ENCODE results near the gene CAVIN1. TPM values are rescaled to one million over a fixed set of nuclear protein-coding genes. Genes with fewer than 3 reads are reported as not detected.
A peak's percentile ranks its signal among the peaks of the same experiment; 100 is the strongest.

Gene CAVIN1
- total and polyA plus RNA-seq, 3 experiments from 2014 or later, result 0.18 to 0.22 TPM; not detected in 1

DNA sequence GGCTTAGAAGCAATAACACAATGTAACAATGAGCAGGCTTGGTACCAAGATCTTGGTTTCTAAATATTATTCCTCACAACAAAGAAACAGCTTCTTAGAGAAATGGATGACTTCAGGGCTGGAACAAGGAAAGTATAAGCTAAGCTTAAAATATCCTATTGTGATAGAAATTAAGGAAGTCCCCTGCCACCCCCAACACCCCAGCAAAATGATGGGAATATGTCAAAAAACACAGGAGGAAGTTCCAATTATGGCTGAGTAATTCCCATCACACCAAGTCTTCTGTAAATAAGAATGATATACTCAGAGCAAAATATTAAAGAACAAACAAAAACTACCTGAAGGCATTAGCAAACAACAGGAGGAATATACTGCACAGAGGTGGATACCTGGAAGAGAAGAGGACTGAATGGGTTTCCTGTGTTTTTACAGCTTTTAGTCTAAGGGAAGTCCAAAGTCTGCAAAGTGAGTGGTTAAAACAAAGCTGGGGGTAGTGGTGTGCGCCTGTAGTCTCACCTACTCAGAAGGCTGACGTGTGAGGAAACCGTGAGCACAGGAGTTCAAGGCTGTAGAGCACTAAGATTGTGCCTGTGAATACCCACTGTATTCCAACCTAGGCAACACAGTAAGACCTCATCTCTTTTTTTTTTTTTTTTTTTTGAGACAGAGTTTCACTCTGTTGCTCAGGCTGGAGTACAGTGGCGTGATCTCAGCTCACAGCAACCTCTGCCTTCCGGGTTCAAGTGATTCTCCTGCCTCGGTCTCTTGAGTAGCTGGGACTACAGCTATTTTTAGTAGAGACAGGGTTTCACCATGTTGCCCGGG is 18.5 kb upstream of the CAVIN1 start:
- ChIA-PET CTCF (interaction anchor here (0.9 to 1.7 kb wide), 5 partner anchors 10 to 86 kb away, joined by 3 to 5 read pairs (median 4); no protein-coding TSS in a partner anchor), POLR2A (interaction anchor here (0.7 kb wide), 1 partner anchor 125 kb away, joined by 3 read pairs; the partner anchor contains the start of gene MLX)
- Mint-ChIP-seq H3K4me3 (peak overlapping the region in 5 of 7 donors; percentile 6 to 65 (median 13)), H3K27ac (peak overlapping the region in 2 of 8 donors; percentile 4 to 64), H3K9me3 (no peaks in the 10 kb centered on the region), H3K27me3 (peaks cover 15 to 16% of the 10 kb centered on the region in 2 donors), H3K36me3 (no peaks in the 10 kb centered on the region), H3K4me1 (peaks cover 10 to 14% (median 10%) of the 10 kb centered on the region in 3 donors)
- peak in 1 of 5 donors; percentile 30 for DNase-seq
- Histone ChIP-seq H3K27ac (ENCODE audit: low read depth, low read length) (no peak overlapping the region), H3K27me3 (ENCODE audit: insufficient read depth, low read length, poor library complexity, severe bottlenecking) (no peaks in the 10 kb centered on the region), H3K9me3 (ENCODE audit: low read length) (no peaks in the 10 kb centered on the region), H3K4me1 (ENCODE audit: insufficient read depth, low read length) (no peaks in the 10 kb centered on the region), H3K4me3 (ENCODE audit: low read length) (no peak overlapping the region), H3K36me3 (ENCODE audit: insufficient read depth, low read length) (no peaks in the 10 kb centered on the region)

GRCh38 chr17:42438600-42439567 is 15.8 kb upstream of the CAVIN1 start:
- Mint-ChIP-seq H3K36me3 (no peaks in the 10 kb centered on the region), H3K4me1 (peaks cover 10 to 12% (median 10%) of the 10 kb centered on the region in 3 donors), H3K4me3 (no peak overlapping the region), H3K9me3 (no peaks in the 10 kb centered on the region), H3K27me3 (peaks cover 9 to 15% of the 10 kb centered on the region in 2 donors), H3K27ac (no peak overlapping the region)
- no peaks in the 10 kb centered on the region for H3K9me3 ChIP-seq (ENCODE audit: low read length)
- POLR2A ChIA-PET, result no interaction called here
- H3K27ac ChIP-seq (ENCODE audit: low read depth, low read length), result no peak overlapping the region
- no peaks in the 10 kb centered on the region for H3K36me3 ChIP-seq (ENCODE audit: insufficient read depth, low read length)
- DNase-seq, result peak in 2 of 5 donors; percentile 24 to 31
- no peaks in the 10 kb centered on the region for H3K4me1 ChIP-seq (ENCODE audit: insufficient read depth, low read length)
- no peak overlapping the region for H3K4me3 ChIP-seq (ENCODE audit: low read length)
- H3K27me3 ChIP-seq (ENCODE audit: insufficient read depth, low read length, poor library complexity, severe bottlenecking), result no peaks in the 10 kb centered on the region
- CTCF ChIA-PET, result interaction anchor here (0.9 to 2.2 kb wide), 2 partner anchors 10 to 48 kb away, joined by 4 to 6 read pairs; no protein-coding TSS in a partner anchor

DNA sequence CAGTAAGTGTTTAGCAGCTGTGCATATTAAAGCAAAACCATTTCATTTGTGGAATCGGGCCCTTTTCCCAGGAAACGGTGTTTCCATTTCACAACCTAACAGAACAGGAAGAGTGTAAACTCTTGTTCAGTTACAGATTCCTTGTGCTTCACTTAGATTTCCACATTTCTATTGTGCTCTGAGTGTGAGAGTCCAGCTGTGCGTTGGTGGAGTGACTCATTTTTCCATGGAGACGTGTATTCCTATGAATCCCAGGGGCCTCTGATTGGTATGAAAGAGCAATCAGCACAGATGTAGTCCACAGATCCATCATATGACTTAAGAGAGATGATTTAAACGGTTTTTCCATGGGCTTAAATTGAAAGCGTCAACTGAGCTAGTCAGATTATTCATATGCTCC is 13.3 kb upstream of the CAVIN1 start:
- Mint-ChIP-seq H3K27me3 (peaks cover 6 to 22% of the 10 kb centered on the region in 2 donors), H3K9me3 (no peaks in the 10 kb centered on the region), H3K36me3 (peaks cover 0 to 3% (median 0%) of the 10 kb centered on the region in 3 donors), H3K4me1 (peaks cover 1 to 2% (median 1%) of the 10 kb centered on the region in 3 donors), H3K4me3 (no peak overlapping the region), H3K27ac (no peak overlapping the region)
- Histone ChIP-seq H3K4me3 (ENCODE audit: low read length) (no peak overlapping the region), H3K36me3 (ENCODE audit: insufficient read depth, low read length) (no peaks in the 10 kb centered on the region), H3K4me1 (ENCODE audit: insufficient read depth, low read length) (no peaks in the 10 kb centered on the region), H3K27ac (ENCODE audit: low read depth, low read length) (no peak overlapping the region), H3K9me3 (ENCODE audit: low read length) (no peaks in the 10 kb centered on the region), H3K27me3 (ENCODE audit: insufficient read depth, low read length, poor library complexity, severe bottlenecking) (no peaks in the 10 kb centered on the region)
- ChIA-PET CTCF (interaction anchor here (1.1 kb wide), 1 partner anchor 81 kb away, joined by 3 read pairs; no protein-coding TSS in a partner anchor), POLR2A (no interaction called here)
- DNase-seq, result no peak

DNA sequence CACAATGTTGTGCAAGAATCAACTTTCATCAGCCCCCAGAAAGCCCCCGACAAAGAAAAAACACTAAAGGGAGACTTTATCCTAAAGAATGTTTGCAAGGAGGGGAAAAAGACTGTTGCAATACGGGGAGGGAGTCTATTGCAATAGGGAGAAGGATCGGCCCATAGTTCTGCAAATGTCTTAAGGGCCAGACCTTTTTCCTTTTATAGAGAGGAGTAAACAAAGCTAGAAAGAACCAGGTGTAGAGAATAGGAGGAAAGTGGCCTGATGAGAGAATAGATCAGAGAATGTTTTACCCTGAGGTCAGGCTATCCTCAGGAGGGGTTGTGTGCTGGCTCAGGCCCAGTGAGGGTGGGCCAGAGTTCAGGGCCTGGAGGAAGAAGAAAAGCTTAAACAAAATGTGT is 8.7 kb upstream of the CAVIN1 start:
- no peaks in the 10 kb centered on the region for H3K9me3 Mint-ChIP-seq
- no peak overlapping the region for H3K27ac ChIP-seq (ENCODE audit: low read depth, low read length)
- peaks cover 5 to 36% of the 10 kb centered on the region in 2 donors for H3K27me3 Mint-ChIP-seq
- no peak for DNase-seq
- peaks cover 0 to 3% (median 0%) of the 10 kb centered on the region in 3 donors for H3K36me3 Mint-ChIP-seq
- POLR2A ChIA-PET, result no interaction called here
- no peak overlapping the region for H3K27ac Mint-ChIP-seq
- no peaks in the 10 kb centered on the region for H3K4me1 Mint-ChIP-seq
- H3K4me3 Mint-ChIP-seq, result no peak overlapping the region
- no peaks in the 10 kb centered on the region for H3K9me3 ChIP-seq (ENCODE audit: low read length)
- no peaks in the 10 kb centered on the region for H3K27me3 ChIP-seq (ENCODE audit: insufficient read depth, low read length, poor library complexity, severe bottlenecking)
- H3K4me1 ChIP-seq (ENCODE audit: insufficient read depth, low read length), result peaks cover 3% of the 10 kb centered on the region
- CTCF ChIA-PET, result interaction anchor here (1.3 to 2.0 kb wide), 2 partner anchors 86 to 96 kb away, joined by 7 to 9 read pairs; no protein-coding TSS in a partner anchor
- no peak overlapping the region for H3K4me3 ChIP-seq (ENCODE audit: low read length)
- no peaks in the 10 kb centered on the region for H3K36me3 ChIP-seq (ENCODE audit: insufficient read depth, low read length)

- POLR2A ChIA-PET, result no interaction called here
- H3K4me3 ChIP-seq (ENCODE audit: low read length), result no peak overlapping the region
- no peak overlapping the region for H3K27ac Mint-ChIP-seq
These were observed 6.8 kb upstream of the CAVIN1 start for GRCh38 chr17:42429726-42430447.

GRCh38 chr17:42428141-42428944 is 5.3 kb upstream of the CAVIN1 start:
- Mint-ChIP-seq H3K9me3 (no peaks in the 10 kb centered on the region), H3K4me1 (peaks cover 0 to 2% (median under 1%) of the 10 kb centered on the region in 3 donors), H3K27me3 (peaks cover 13 to 32% of the 10 kb centered on the region in 2 donors), H3K27ac (no peak overlapping the region), H3K4me3 (no peak overlapping the region), H3K36me3 (peaks cover 0 to 3% (median 0%) of the 10 kb centered on the region in 3 donors)
- H3K27ac ChIP-seq (ENCODE audit: low read depth, low read length), result no peak overlapping the region
- peaks cover 4% of the 10 kb centered on the region for H3K4me1 ChIP-seq (ENCODE audit: insufficient read depth, low read length)
- POLR2A ChIA-PET, result no interaction called here
- H3K9me3 ChIP-seq (ENCODE audit: low read length), result no peaks in the 10 kb centered on the region
- peaks cover 5% of the 10 kb centered on the region for H3K27me3 ChIP-seq (ENCODE audit: insufficient read depth, low read length, poor library complexity, severe bottlenecking)
- H3K36me3 ChIP-seq (ENCODE audit: insufficient read depth, low read length), result no peaks in the 10 kb centered on the region
- no peak overlapping the region for H3K4me3 ChIP-seq (ENCODE audit: low read length)
- CTCF ChIA-PET, result interaction anchor here (0.7 to 2.1 kb wide), 11 partner anchors 9 to 316 kb away, joined by 3 to 9 read pairs (median 4); partner anchors contain the start of gene DHX58
- peak; percentile 18 to 58 (median 42) for DNase-seq

More at GRCh38 chr17:42429726-42430447, 6.8 kb upstream of the CAVIN1 start:
- Histone ChIP-seq H3K27ac (ENCODE audit: low read depth, low read length) (no peak overlapping the region), H3K4me1 (ENCODE audit: insufficient read depth, low read length) (peaks cover 3% of the 10 kb centered on the region), H3K36me3 (ENCODE audit: insufficient read depth, low read length) (no peaks in the 10 kb centered on the region), H3K9me3 (ENCODE audit: low read length) (no peaks in the 10 kb centered on the region), H3K27me3 (ENCODE audit: insufficient read depth, low read length, poor library complexity, severe bottlenecking) (no peaks in the 10 kb centered on the region)
- DNase-seq, result no peak
- Mint-ChIP-seq H3K9me3 (no peaks in the 10 kb centered on the region), H3K4me3 (no peak overlapping the region), H3K27me3 (peaks cover 8 to 32% of the 10 kb centered on the region in 2 donors), H3K4me1 (no peaks in the 10 kb centered on the region), H3K36me3 (peaks cover 0 to 3% (median 0%) of the 10 kb centered on the region in 3 donors)
- CTCF ChIA-PET, result interaction anchor here (0.8 to 2.1 kb wide), 6 partner anchors 8 to 318 kb away, joined by 3 to 9 read pairs (median 5); partner anchors contain the start of gene DHX58

Measured in CD8-positive, alpha-beta memory T cell (primary cell).